GM21576 (cell line): ENCODE data around the gene FGD1.
"Not testable (repeated sequence)": the region's sequence is repeated elsewhere in the genome, so short reads cannot be mapped to it uniquely, and the experiment has no call there.

ENCODE experiments used
- ATAC-seq: cut with Tn5 transposase; IDR thresholded peaks from one replicate; pipeline ENCODE4 v1.9.1; 2021; ENCODE audit warnings: mild to moderate bottlenecking, moderate library complexity; ENCODE audit not compliant: unreplicated experiment

Gene FGD1

DNA sequence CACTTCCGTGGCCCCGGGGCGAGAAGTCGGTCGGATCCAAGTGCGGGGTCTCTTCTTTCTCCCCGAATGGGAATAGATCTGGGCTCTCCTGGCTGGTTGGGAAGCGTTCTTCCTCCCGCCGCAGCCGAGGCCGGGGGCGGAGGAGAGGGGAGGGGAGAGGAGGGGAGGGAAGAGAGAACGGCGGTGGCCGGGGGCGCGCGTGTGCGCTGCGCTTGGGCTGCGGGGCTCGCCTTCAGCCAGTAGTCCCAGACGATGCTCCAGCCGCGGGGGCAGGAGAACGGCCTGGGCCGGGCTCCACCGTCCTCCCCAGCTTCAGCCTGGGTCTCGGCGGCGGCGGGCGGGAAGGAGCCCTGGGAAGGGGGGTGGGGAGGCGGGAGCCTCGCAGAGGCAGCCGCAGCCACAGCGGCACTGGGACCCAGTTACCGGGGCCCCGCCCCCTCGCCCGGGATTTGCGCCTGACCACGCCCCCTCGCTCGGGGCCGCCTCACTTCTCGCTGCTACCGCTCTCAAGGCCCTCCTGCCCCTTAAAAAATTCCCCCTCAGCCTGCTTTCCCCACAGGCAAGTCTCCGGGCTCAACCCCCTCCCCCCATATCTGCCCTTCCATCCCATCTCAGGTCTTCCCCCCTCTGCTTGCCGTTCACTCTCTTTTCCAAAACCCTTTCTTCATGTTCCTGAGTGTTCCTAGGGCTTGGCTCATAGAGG lies at the start of gene FGD1:
Gene FGD1 (minus strand): TSS at position 421 of the 703 bp plus-strand sequence. CDS start 802 bp downstream, outside the sequence.
- ATAC-seq, result no peak

DNA sequence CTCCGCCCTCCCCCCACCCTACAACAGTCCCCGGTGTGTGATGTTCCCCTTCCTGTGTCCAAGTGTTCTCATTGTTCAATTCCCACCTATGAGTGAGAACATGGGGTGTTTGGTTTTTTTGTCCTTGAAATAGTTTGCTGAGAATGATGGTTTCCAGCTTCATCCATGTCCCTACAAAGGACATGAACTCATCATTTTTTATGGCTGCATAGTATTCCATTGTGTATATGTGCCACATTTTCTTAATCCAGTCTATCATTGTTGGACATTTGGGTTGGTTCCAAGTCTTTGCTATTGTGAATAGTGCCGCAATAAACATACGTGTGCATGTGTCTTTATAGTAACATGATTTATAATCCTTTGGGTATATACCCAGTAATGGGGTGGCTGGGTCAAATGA lies 46.2 kb upstream of the FGD1 start:
- ATAC-seq, result not testable (repeated sequence)

GRCh38 chrX:54540289-54540688 lies 44.3 kb upstream of the FGD1 start:
- ATAC-seq, result no peak

GRCh38 chrX:54534271-54534670 lies 38.2 kb upstream of the FGD1 start:
- no peak for ATAC-seq

DNA sequence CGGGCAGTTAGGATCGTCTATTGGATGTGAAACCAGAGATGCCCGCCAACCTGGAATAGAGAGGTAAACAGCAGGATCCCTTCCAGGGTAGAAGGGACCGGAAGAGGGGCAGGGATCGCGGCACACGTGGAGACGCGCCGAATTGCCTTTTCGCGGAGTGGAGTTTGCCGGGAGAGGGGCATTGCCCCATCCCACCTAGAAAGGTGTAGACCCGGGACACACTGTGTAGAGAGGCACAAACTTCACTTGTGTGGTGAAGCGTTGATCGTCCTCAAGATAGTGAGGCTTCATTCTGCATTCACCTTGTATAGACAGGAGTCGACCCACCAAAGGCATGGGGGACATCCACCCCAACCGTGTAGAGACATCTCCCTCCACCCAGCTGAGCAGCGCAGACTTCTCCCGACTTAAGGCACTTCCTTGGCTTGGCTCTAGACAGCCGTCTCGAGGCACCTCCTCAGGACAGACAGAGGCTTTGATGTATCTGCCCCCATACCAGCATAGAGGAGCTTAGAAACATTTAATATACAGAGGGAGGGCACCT lies 34.4 kb upstream of the FGD1 start:
- ATAC-seq, result peak; percentile 23

DNA sequence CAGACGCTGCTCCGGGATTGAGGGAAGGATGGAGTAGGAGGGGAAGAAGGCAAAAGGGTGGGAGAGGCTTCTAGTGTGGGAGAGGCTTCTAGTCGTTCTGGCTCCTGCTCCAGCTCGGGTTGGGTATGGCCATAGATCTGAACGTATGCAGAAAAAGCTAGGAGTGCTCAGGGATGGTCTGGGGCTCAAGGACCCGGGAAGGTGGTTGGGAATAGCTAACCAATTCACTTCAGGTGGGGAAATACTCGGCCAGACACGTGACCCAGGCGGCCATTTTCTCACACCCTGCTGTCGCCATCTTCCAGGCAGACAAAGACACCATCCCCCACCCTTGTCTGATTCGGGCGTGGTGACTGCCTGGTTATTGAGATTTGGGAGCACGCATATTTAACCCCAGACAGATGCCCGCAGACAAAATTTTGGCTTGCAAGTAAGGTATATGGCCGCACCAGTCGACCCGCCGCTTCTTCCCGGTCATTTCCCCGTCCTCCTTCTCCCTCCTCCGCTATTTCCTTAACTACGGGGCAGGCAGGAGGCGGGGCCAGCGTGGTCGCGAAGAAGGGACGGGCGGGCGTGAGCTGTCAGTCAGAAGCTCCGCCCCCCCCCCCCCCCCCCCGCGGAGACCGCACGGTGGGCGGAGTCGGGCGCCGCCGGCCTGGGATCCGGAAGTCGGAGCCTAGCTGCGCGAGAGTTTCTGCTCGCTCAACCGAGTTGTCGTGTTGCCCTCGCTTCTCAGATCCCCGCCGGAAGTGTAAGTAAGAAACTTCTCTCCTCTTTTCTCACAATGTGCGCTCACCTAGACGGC lies 33.7 kb upstream of the FGD1 start, which contains the start of gene GNL3L:
Gene GNL3L (plus strand): TSS at position 668 of the 805 bp plus-strand sequence. CDS start 2,348 bp downstream, outside the sequence.
- peak; percentile 89 for ATAC-seq

DNA sequence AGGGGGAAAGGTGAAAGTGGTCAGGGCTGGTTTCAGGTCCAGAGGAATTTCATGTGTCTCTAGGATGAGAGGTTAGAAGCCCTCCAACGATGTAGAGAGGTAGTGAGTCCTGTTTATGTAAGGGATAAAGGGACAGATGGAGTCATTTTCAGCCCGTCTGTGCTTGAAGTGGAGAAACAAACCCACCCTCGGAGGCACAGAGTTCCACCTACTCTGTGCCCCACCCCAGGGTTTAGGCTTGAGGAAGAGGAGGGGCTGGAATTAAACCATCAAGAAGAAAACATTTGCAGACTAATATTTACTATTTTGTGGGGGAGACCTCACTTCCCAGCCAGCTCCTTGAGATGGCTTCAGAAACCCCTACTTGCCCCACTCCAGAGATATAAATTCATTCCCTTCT lies 33.1 kb upstream of the FGD1 start:
- no peak for ATAC-seq

- no peak for ATAC-seq
These were observed 13.4 kb upstream of the FGD1 start for GRCh38 chrX:54509400-54509799.

DNA sequence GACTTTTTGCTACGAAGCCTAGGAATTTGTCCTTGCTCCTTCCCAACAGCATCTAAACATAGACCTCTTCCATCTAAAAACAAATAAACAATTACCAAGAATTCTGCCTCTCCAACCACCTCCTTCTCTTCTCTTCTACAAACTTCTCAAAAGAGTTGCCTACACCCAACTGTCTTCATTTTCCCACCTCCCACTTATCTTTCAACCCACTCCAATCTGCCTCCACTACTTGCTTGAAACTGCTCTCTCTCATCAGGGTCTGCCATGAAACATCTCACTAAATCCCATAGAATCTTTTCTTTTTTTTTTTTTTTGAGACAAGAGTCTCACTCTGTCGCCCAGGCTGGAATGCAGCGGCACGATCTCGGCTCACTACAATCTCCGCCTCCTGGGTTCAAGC lies 902 bp upstream of the FGD1 start:
- no peak for ATAC-seq

DNA sequence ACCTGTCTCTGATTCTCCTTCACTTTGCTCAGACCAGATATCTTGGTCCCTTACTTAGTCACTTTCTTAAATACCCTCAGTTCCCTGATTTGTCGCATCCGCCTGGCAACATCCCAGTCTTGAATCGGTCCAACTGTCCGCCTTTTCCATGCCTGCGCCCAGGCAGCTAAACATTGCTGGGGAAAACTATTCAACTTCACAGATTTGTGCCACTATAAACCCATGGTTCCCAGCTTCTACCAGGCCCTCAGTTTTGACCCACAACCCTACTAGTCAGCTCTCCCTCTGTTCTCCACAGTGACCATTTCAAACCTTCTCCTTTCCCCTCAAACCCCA lies 451 bp upstream of the FGD1 start:
- ATAC-seq, result no peak

DNA sequence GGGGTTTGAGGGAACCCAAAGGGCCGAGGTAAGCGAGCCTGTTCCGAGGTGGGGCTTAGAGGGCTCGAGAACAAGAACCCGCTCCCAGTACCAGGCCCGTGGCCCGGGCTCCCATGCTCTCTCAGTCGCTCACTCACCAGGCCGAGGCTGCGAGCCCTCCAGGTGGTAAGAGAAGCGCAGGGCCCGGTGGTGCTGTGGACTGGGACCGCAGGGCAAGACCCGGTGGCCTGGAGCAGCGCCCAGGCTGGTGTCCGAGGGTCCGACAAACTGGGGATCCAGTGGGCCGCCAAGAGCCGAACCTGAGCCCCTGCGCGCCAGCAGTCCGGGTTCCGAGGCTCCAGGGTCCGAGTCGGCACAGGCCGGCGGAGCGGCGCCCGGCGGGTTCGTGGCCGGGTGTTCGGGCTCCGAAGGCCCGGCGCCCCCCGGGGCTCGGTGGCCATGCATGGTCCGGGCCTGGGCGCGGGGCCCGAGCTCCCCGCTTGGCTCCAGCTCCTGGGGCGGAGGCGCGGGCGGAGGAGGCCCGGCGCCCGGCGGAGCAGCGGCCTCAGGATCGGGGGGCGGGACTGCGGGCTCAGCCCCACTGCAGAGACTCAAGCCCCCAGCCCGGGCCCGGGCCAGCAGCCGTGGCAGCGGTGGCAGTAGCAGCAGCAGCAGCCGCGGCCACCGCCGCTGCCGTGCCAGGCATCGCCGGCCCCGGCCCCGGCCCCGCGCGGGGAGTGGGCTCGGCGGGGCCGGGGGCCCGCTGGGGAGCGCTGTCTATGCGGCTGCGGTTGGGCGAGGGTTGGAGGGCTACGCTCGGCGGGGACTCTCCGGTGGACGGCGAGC lies 833 bp downstream of the FGD1 start:
- ATAC-seq, result no peak

DNA sequence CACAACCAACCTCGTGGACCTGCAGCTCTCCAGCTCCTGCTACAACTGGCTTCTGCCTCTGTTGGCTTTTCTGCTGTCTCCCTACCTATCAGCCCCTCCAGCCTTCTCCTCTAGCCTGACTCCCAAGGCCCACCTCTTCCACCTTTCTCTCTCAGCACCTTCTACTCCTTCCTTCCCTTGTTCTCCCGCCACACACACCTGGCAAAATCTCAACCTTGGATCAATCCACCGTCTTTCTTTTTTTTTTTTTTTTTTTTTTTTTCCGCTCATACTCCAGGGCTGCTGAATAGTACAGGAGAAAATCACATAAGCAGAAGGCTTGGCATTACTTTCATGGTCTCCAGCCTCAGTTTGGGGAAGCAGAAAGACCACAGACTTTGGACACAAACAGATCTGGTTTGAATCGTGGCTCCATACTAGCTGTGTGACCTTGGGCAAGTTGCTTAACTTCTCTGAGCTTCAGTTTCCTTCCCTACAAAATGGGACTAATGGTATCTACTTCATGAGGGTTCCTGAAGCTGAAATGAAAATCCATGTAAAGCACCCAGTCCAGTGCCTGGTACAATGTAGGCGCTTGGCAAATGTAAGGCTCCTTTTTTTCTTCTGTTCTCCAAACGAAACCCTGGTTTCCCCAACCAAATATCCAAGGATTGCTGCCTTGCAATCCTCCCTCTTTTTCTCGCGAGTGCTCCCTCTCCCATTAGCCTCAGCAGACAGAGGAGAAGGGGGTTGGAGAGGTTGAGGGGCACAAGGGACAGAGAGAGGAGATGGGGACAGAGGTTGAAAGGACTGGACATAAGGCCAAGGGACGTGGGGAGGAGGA lies 1.7 kb downstream of the FGD1 start:
- no peak for ATAC-seq

- ATAC-seq, result no peak
These were observed 3.7 kb downstream of the FGD1 start for GRCh38 chrX:54492340-54492739.

- not testable (repeated sequence) for ATAC-seq
These were observed 6.2 kb downstream of the FGD1 start for GRCh38 chrX:54489819-54490218.

GRCh38 chrX:54484666-54485065 lies 11.4 kb downstream of the FGD1 start:
- no peak for ATAC-seq

DNA sequence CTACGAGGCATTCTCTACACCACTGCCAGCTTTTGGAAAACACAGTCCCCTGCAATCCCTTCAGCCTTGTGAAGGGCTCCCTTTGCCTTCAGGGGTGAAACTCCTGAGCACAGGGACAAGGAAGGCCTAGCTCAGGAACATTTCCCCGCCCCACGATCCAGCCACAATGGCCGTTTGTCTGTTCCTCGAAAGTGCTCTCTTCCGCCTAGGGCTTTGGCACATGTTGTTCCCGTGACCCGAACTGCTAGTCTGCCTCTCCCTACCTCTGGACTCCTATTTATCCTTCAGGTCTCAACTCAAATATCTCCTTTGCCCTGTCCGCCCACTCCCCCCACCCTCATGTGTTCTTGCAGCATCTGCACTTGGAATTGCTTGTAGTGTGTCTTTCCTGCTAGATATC lies 12.1 kb downstream of the FGD1 start:
- no peak for ATAC-seq

- no peak for ATAC-seq
These were observed 13.0 kb downstream of the FGD1 start for GRCh38 chrX:54482839-54483593.

DNA sequence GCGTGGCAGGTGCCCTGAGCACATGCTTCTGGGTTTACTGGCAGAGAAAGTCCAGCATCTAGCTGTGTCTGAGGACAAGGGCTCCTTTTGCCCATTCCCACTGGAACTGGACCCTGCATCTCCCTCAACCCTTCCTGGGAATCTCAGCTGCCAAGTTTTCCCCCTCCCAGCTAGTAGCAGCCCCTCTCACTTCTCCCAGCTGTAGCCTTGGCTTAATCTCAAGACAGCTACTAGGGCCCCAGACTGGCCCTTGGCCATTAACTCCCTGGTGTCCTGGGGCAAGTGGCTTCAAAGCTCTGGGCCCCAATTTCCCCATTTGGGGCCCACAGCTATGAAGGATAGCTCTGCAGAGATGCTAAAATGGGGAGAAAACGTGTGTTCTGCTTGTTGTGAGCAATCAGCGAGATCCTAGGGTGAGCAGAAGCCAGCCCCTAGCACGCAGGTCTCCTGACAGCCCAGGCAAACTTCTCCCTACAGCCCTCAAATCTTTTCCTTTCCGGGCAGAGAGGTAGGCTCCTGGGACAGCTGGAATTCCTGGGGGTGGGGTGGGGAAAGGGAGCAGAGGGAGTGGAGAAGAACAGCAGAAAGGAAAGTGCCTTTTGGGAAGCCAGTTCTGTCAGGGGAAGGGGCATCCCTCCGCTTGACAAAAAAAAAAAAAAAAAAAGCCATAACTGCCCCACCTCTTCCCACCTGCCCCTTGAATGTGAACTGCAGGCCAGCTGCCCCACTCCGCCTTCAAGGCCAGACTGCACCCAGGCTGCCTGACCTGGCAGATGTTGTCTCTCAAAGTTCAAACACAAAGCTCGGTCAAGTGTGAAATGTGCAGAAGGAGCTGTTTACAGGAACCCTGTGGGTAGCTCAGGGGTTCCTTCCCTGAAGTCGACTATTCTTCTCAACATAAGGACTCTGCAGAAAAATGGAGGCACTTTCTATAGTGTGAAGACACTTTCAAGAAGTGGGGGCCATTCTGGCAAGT lies 16.6 kb downstream of the FGD1 start:
- ATAC-seq, result no peak
